Ishikawa (cell line): Measurements from ENCODE around the gene RNF217.

Source experiments
- CEBPB ChIP-seq: IDR thresholded peaks from 2 replicates; pipeline ENCODE4 v1.6.1; 2012
- CREB1 ChIP-seq: IDR thresholded peaks from 2 replicates; pipeline ENCODE4 v1.6.1; 2012; ENCODE audit warnings: low read depth
- EGR1 ChIP-seq: IDR thresholded peaks from 2 replicates; pipeline ENCODE4 v1.6.1; 2012
- EP300 ChIP-seq: IDR thresholded peaks from 2 replicates; pipeline ENCODE4 v1.6.1; 2012; ENCODE audit warnings: borderline replicate concordance
- FOXM1 ChIP-seq: IDR thresholded peaks from 2 replicates; pipeline ENCODE4 v1.6.1; 2012; ENCODE audit warnings: low read depth, borderline replicate concordance
- NFIC ChIP-seq: IDR thresholded peaks from 2 replicates; pipeline ENCODE4 v1.6.1; 2012
- RAD21 ChIP-seq: IDR thresholded peaks from 2 replicates; pipeline ENCODE4 v1.6.1; 2012; ENCODE audit warnings: low read depth
- TAF1 ChIP-seq: IDR thresholded peaks from 2 replicates; pipeline ENCODE4 v1.6.1; 2012; ENCODE audit warnings: low read depth, mild to moderate bottlenecking
- TCF12 ChIP-seq: IDR thresholded peaks from 2 replicates; pipeline ENCODE4 v1.6.1; 2012; ENCODE audit warnings: low read depth
- TEAD4 ChIP-seq: IDR thresholded peaks from 2 replicates; pipeline ENCODE4 v1.6.1; 2012
- USF1 ChIP-seq: IDR thresholded peaks from 2 replicates; pipeline ENCODE4 v1.6.1; 2012
- YY1 ChIP-seq: IDR thresholded peaks from 2 replicates; pipeline ENCODE4 v1.6.1; 2012; ENCODE audit warnings: low read depth
- ZBTB7A ChIP-seq: IDR thresholded peaks from 2 replicates; pipeline ENCODE4 v1.6.1; 2012; ENCODE audit warnings: low read depth
- TF ChIP-seq, protein P1 (sequence below): IDR thresholded peaks from 2 replicates; pipeline ENCODE4 v1.6.1; 2012
- TF ChIP-seq, protein P2 (sequence below): IDR thresholded peaks from 2 replicates; pipeline ENCODE4 v1.6.1; 2012; ENCODE audit warnings: low read depth, mild to moderate bottlenecking

Gene RNF217

DNA sequence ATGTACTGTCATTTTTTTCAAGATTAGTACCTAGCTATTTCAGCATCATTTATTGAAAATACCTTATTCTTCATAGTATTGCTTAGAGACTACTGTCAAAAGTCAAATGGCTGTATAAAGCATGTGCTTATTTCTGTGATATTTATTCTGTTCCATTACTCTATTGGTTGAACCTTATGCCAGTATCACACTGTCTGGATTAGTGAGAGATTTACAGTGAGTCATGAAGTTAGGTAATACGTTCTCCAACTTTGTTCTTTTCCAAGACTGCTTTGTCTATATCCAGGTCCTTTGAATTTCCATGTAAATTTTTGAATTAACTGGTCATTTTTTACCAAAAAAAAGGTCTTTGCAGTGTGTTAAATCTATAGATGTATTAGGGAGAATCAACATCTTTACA is 18.6 kb upstream of the RNF217 start:
- TF ChIP-seq TEAD4 (no peak), EP300 (no peak), YY1 (no peak), TCF12 (no peak), EGR1 (no peak), NFIC (no peak), USF1 (no peak), FOXM1 (no peak), TAF1 (no peak)

DNA sequence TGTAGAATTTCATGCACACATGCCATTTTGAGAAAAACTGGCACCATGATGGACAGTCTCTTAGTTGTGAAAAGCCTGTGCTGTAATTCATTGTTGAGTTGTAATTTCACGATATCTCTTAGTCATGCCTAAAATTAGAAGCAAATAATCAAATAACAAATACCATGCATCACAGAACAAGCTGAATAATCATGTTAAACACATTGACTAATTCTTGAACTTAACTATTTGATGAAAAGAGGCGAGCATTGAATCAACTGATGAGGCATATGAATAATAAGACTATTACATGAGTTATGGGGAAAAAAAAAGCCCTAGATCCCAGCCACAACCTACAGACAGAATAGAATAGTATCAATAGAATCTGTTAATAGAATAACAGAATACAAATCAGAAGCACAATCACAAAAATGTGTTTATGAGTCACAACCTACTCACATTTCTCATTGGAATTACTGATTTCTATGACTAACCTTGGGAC is 14.2 kb upstream of the RNF217 start:
- no peak for TF ChIP-seq USF1
- no peak for TF ChIP-seq TAF1
- no peak for TF ChIP-seq TCF12
- TF ChIP-seq TEAD4: no peak
- TF ChIP-seq EP300: no peak
- no peak for TF ChIP-seq EGR1
- TF ChIP-seq RAD21: no peak
- no peak for TF ChIP-seq CREB1
- TF ChIP-seq NFIC: no peak
- TF ChIP-seq, protein P1, sequence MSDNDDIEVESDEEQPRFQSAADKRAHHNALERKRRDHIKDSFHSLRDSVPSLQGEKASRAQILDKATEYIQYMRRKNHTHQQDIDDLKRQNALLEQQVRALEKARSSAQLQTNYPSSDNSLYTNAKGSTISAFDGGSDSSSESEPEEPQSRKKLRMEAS: no peak
- no peak for TF ChIP-seq FOXM1

- TF ChIP-seq TCF12 (no peak), FOXM1 (no peak), ZBTB7A (no peak), USF1 (no peak), TAF1 (no peak), TEAD4 (no peak), YY1 (no peak), EGR1 (no peak), CREB1 (no peak), RAD21 (no peak), NFIC (no peak), CEBPB (no peak), EP300 (no peak)
- TF ChIP-seq, protein P2, sequence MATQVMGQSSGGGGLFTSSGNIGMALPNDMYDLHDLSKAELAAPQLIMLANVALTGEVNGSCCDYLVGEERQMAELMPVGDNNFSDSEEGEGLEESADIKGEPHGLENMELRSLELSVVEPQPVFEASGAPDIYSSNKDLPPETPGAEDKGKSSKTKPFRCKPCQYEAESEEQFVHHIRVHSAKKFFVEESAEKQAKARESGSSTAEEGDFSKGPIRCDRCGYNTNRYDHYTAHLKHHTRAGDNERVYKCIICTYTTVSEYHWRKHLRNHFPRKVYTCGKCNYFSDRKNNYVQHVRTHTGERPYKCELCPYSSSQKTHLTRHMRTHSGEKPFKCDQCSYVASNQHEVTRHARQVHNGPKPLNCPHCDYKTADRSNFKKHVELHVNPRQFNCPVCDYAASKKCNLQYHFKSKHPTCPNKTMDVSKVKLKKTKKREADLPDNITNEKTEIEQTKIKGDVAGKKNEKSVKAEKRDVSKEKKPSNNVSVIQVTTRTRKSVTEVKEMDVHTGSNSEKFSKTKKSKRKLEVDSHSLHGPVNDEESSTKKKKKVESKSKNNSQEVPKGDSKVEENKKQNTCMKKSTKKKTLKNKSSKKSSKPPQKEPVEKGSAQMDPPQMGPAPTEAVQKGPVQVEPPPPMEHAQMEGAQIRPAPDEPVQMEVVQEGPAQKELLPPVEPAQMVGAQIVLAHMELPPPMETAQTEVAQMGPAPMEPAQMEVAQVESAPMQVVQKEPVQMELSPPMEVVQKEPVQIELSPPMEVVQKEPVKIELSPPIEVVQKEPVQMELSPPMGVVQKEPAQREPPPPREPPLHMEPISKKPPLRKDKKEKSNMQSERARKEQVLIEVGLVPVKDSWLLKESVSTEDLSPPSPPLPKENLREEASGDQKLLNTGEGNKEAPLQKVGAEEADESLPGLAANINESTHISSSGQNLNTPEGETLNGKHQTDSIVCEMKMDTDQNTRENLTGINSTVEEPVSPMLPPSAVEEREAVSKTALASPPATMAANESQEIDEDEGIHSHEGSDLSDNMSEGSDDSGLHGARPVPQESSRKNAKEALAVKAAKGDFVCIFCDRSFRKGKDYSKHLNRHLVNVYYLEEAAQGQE: no peak
- TF ChIP-seq, protein P1: no peak
Measured at GRCh38 chr6:124949706-124950105, 12.5 kb upstream of the RNF217 start.

GRCh38 chr6:124953808-124954207 is 8.4 kb upstream of the RNF217 start:
- TF ChIP-seq TCF12 (no peak), FOXM1 (no peak), RAD21 (no peak)

DNA sequence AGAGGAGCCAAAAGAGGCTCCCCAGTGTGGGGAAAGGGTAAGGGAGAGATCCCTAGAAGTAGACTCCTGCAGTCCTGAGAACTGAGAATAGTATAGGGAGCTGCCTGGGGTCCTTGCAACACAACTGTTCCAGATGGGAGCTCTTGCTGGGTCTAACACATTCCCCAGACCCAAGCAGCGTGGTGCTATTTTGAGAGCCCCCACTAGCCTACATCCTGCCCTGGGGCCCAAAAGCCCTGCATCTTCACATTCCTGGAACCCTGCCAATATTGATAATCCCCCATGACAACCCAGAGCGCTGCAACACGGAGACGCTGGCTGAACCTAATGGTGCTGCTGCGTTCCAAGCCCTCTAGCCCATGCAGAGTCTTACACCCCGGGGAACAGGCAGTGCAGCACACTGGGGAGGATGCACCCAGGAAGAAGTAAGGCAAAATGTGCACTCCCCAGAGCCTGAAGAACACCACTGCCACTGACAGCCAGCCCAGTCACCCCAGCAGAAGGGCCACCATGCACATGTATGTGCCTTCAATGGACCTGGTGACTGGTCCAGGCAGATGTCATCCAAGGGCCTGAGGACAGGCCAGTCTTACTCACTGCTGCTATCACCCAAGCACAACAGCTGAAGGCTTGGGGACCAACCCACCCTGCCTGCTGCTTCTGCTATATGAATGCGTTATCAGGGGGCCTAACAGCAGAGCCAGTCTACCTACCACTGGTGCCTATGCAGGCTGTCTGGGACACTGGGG is 7.0 kb upstream of the RNF217 start:
- no peak for TF ChIP-seq USF1
- TF ChIP-seq TEAD4: no peak
- TF ChIP-seq, protein P1: no peak
- no peak for TF ChIP-seq NFIC
- TF ChIP-seq CREB1: no peak
- no peak for TF ChIP-seq EP300
- TF ChIP-seq FOXM1: no peak
- TF ChIP-seq TAF1: no peak
- TF ChIP-seq ZBTB7A: no peak
- TF ChIP-seq YY1: no peak

DNA sequence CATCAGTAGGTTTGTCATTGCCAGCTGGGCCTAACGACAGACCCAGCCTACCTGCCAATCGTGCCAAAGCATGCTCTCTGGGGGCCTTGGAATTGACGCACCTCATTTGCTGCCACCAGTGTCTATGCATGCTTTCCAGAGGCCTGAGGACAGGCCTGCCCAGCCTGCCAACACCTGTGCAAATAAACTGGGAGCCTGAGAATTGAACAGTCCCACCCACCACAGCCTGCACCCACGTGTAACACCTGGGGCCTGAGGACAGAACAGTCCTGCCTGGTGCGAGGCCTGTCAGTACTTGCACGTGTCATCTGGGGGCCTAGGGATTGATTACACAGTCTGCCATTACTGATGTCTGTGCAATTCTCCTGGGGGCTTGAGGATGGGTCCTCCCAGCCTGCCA is 6.2 kb upstream of the RNF217 start:
- TF ChIP-seq, protein P2: no peak
- TF ChIP-seq EP300: no peak
- TF ChIP-seq CREB1: no peak
- TF ChIP-seq FOXM1: no peak
- no peak for TF ChIP-seq ZBTB7A
- TF ChIP-seq TAF1: no peak
- no peak for TF ChIP-seq RAD21
- no peak for TF ChIP-seq NFIC
- no peak for TF ChIP-seq TEAD4
- no peak for TF ChIP-seq TCF12
- TF ChIP-seq YY1: no peak
- no peak for TF ChIP-seq EGR1
- no peak for TF ChIP-seq CEBPB
- no peak for TF ChIP-seq USF1
